Ishikawa (cell line): ENCODE measurements around the gene PKN1.
A peak's percentile ranks its signal among the peaks of the same experiment; 100 is the strongest.

ENCODE experiments used
- CEBPB ChIP-seq: IDR thresholded peaks from 2 replicates; pipeline ENCODE4 v1.6.1; 2012
- EGR1 ChIP-seq: IDR thresholded peaks from 2 replicates; pipeline ENCODE4 v1.6.1; 2012
- EP300 ChIP-seq: IDR thresholded peaks from 2 replicates; pipeline ENCODE4 v1.6.1; 2012; ENCODE audit warnings: borderline replicate concordance
- FOXM1 ChIP-seq: IDR thresholded peaks from 2 replicates; pipeline ENCODE4 v1.6.1; 2012; ENCODE audit warnings: low read depth, borderline replicate concordance
- MAX ChIP-seq: IDR thresholded peaks from 2 replicates; pipeline ENCODE4 v1.6.1; 2012
- NFIC ChIP-seq: IDR thresholded peaks from 2 replicates; pipeline ENCODE4 v1.6.1; 2012
- RAD21 ChIP-seq: IDR thresholded peaks from 2 replicates; pipeline ENCODE4 v1.6.1; 2012; ENCODE audit warnings: low read depth
- REST ChIP-seq: IDR thresholded peaks from 2 replicates; pipeline ENCODE4 v1.6.1; 2012; ENCODE audit warnings: low read depth, mild to moderate bottlenecking
- TAF1 ChIP-seq: IDR thresholded peaks from 2 replicates; pipeline ENCODE4 v1.6.1; 2012; ENCODE audit warnings: low read depth, mild to moderate bottlenecking
- TCF12 ChIP-seq: IDR thresholded peaks from 2 replicates; pipeline ENCODE4 v1.6.1; 2012; ENCODE audit warnings: low read depth
- TEAD4 ChIP-seq: IDR thresholded peaks from 2 replicates; pipeline ENCODE4 v1.6.1; 2012
- USF1 ChIP-seq: IDR thresholded peaks from 2 replicates; pipeline ENCODE4 v1.6.1; 2012
- YY1 ChIP-seq: IDR thresholded peaks from 2 replicates; pipeline ENCODE4 v1.6.1; 2012; ENCODE audit warnings: low read depth
- ZBTB7A ChIP-seq: IDR thresholded peaks from 2 replicates; pipeline ENCODE4 v1.6.1; 2012; ENCODE audit warnings: low read depth

GRCh38 chr19:14479309-14479974, 46.3 kb downstream of the PKN1 start:
- TF ChIP-seq TCF12 (no peak), TEAD4 (no peak), EP300 (no peak), CEBPB (no peak), RAD21 (no peak), MAX (no peak), FOXM1 (no peak), REST (no peak), YY1 (no peak), ZBTB7A (0 out of 2 replicates have a peak, but pooled peaks have one; percentile 10), NFIC (no peak), EGR1 (no peak), USF1 (no peak), TAF1 (no peak)
